HG03280 (cell line): ENCODE measurements around the gene SOBP.

Experiments used
- ATAC-seq: cut with Tn5 transposase; IDR thresholded peaks from one replicate; pipeline ENCODE4 v1.9.1; 2021; ENCODE audit warnings: mild to moderate bottlenecking, moderate library complexity; ENCODE audit not compliant: unreplicated experiment

The SOBP gene

GRCh38 chr6:107674995-107675738 lies 185.2 kb downstream of the SOBP start:
- ATAC-seq = peak; percentile 86

- ATAC-seq = no peak
Measured at GRCh38 chr6:107676042-107676441, 186.1 kb downstream of the SOBP start.

- ATAC-seq = no peak
Measured at GRCh38 chr6:107677399-107677798, 187.5 kb downstream of the SOBP start.

GRCh38 chr6:107679457-107679856 lies 189.5 kb downstream of the SOBP start:
- no peak for ATAC-seq

GRCh38 chr6:107682721-107683120 lies 192.8 kb downstream of the SOBP start:
- ATAC-seq = no peak

GRCh38 chr6:107683183-107683582 lies 193.3 kb downstream of the SOBP start:
- no peak for ATAC-seq

- no peak for ATAC-seq
Measured at GRCh38 chr6:107684996-107685395, 195.1 kb downstream of the SOBP start.

- no peak for ATAC-seq
Measured at GRCh38 chr6:107689190-107689589, 199.3 kb downstream of the SOBP start.

- no peak for ATAC-seq
Measured at GRCh38 chr6:107689951-107690642, 200.2 kb downstream of the SOBP start.

- no peak for ATAC-seq
Measured at GRCh38 chr6:107690643-107691061, 200.7 kb downstream of the SOBP start.

- ATAC-seq = no peak
Measured at GRCh38 chr6:107691062-107691751, 201.3 kb downstream of the SOBP start.

- no peak for ATAC-seq
Measured at GRCh38 chr6:107692351-107692750, 202.4 kb downstream of the SOBP start.

- no peak for ATAC-seq
Measured at GRCh38 chr6:107695061-107695720, 205.3 kb downstream of the SOBP start.

- ATAC-seq = no peak
Measured at GRCh38 chr6:107697682-107698081, 207.8 kb downstream of the SOBP start.

- no peak for ATAC-seq
Measured at GRCh38 chr6:107698146-107698545, 208.2 kb downstream of the SOBP start.

GRCh38 chr6:107699254-107699653 lies 209.3 kb downstream of the SOBP start:
- ATAC-seq = no peak

GRCh38 chr6:107699697-107700325 lies 209.9 kb downstream of the SOBP start:
- no peak for ATAC-seq

GRCh38 chr6:107703606-107704005 lies 213.7 kb downstream of the SOBP start:
- ATAC-seq = no peak

- ATAC-seq = no peak
Measured at GRCh38 chr6:107704347-107705013, 214.6 kb downstream of the SOBP start.

GRCh38 chr6:107706516-107707115 lies 216.7 kb downstream of the SOBP start:
- no peak for ATAC-seq
